ENCODE measurements around the gene PDCD1. TPM values are rescaled to one million over a fixed set of nuclear protein-coding genes. Genes with fewer than 3 reads are reported as not detected.
A peak's percentile ranks its signal among the peaks of the same experiment; 100 is the strongest.

PDCD1 gene
- total RNA-seq, 2 experiments from 2014 or later = 9.5 to 11.4 TPM

DNA sequence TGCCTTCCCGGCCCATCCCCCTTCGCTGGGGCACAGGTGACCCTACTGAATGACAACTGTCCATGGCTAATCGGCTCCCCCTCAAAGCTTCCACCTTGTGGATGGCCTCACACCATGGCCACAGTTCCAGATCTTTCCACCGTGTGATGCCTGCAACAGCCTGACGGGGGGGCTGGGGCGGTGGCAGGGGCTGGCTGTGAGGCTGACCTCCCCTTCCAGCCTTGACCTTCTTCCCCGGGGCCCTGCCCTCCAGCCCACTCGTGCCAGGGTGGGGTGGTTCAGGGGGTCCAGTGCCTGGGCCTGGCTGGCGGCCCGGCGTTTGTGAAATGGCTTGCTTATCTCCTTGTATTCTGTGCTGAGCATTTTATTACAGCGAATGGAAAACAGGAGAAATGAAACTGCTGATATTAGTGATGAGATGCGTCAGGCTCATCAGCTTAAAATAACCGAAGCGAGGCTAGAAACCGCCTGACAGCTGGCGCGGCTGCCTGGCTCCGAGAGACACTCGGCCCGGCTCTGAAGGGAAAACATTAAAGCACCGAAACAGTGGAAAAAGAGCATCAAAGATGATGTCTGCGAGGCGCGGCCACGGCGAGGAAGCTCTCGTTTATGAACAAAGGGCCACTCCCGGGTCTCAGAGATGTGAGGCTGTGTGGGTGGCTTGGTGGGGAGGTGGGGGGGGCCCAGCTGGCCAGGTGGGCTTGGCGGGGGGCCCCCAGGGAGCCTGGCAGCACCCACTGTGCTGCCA, 916 bp upstream of the PDCD1 start:
- Mint-ChIP-seq H3K4me3 (peak overlapping the region; percentile 87), H3K4me1 (ENCODE audit: low read depth) (peaks cover 45% of the 10 kb centered on the region), H3K27ac (peak overlapping the region; percentile 81), H3K9me3 (no peaks in the 10 kb centered on the region), H3K27me3 (peaks cover 30% of the 10 kb centered on the region), H3K36me3 (ENCODE audit: low read depth) (no peaks in the 10 kb centered on the region)
- peak; percentile 25 for ATAC-seq (ENCODE audit: poor library complexity)
- TF ChIP-seq, protein P1, sequence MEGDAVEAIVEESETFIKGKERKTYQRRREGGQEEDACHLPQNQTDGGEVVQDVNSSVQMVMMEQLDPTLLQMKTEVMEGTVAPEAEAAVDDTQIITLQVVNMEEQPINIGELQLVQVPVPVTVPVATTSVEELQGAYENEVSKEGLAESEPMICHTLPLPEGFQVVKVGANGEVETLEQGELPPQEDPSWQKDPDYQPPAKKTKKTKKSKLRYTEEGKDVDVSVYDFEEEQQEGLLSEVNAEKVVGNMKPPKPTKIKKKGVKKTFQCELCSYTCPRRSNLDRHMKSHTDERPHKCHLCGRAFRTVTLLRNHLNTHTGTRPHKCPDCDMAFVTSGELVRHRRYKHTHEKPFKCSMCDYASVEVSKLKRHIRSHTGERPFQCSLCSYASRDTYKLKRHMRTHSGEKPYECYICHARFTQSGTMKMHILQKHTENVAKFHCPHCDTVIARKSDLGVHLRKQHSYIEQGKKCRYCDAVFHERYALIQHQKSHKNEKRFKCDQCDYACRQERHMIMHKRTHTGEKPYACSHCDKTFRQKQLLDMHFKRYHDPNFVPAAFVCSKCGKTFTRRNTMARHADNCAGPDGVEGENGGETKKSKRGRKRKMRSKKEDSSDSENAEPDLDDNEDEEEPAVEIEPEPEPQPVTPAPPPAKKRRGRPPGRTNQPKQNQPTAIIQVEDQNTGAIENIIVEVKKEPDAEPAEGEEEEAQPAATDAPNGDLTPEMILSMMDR (IDR thresholded peaks at IDR 0.05) = no peak
- ChIA-PET CTCF (interaction anchor here (0.9 to 1.1 kb wide), 3 partner anchors 8 to 97 kb away, joined by 3 to 4 read pairs (median 3); no protein-coding TSS in a partner anchor), POLR2A (interaction anchor here (0.9 to 1.6 kb wide), 7 partner anchors 9 to 125 kb away, joined by 3 to 9 read pairs (median 3); no protein-coding TSS in a partner anchor)
- peak in 6 of 14 experiments; percentile 44 to 60 (median 52) for DNase-seq
- H3K9me3 ChIP-seq (ENCODE audit: control insufficient read depth in 1 of 2, insufficient read depth in 1 of 2, low read length in 2 of 2) = no peaks in the 10 kb centered on the region
- intact Hi-C loops (cut with DNase I, micrococcal nuclease) = loop anchor here (5.0 to 10.0 kb wide), 2 partner anchors 45 to 122 kb away; no protein-coding TSS in a partner anchor
- H3K4me3 ChIP-seq (ENCODE audit: low read length) = peak overlapping the region; percentile 71
- peaks cover 95% of the 10 kb centered on the region for H3K4me1 ChIP-seq (ENCODE audit: insufficient read depth, low read length)
- no peaks in the 10 kb centered on the region for H3K36me3 ChIP-seq (ENCODE audit: insufficient read depth, low read length)
- H3K27ac ChIP-seq (ENCODE audit: low read depth in 1 of 2, low read length in 2 of 2) = peak overlapping the region in 1 of 2 donors; percentile 61
- peaks cover 0 to 6% of the 10 kb centered on the region in 2 experiments for H3K27me3 ChIP-seq (ENCODE audit: control insufficient read depth in 1 of 2, insufficient read depth in 2 of 2, low read length in 2 of 2)

DNA sequence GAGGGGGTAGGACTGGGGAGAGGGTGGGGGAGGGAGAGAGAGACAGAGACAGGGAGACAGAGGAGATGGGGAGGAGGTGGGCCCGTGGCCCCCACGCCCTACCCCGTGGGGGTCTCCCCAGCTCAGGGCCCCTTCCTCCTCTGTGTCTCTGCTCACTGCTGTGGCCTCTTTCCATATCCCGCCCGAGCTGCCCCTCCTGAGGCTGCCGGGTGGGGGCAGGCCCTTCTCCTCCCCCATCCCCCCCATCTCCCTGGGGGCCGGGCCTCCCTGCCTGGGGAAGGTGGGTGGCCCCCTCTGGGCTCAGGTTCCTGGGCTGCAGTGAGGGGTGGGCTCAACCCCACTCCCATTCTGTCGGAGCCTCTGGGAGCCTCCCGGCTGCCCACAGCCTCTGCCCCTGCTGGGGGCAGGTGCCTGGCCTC, 332 bp upstream of the PDCD1 start:
- TF ChIP-seq, protein P1 (IDR thresholded peaks at IDR 0.05) = no peak
- intact Hi-C loops (cut with DNase I, micrococcal nuclease) = loop anchor here in 1 of 2 experiments (5.0 kb wide), 1 partner anchor 122 kb away; no protein-coding TSS in a partner anchor
- no peaks in the 10 kb centered on the region for H3K9me3 ChIP-seq (ENCODE audit: control insufficient read depth in 1 of 2, insufficient read depth in 1 of 2, low read length in 2 of 2)
- H3K36me3 ChIP-seq (ENCODE audit: insufficient read depth, low read length) = no peaks in the 10 kb centered on the region
- CTCF ChIA-PET = interaction anchor here (1.0 kb wide), 1 partner anchor 9 kb away, joined by 4 read pairs; no protein-coding TSS in a partner anchor
- Mint-ChIP-seq H3K9me3 (no peaks in the 10 kb centered on the region), H3K36me3 (ENCODE audit: low read depth) (no peaks in the 10 kb centered on the region), H3K27me3 (peaks cover 24% of the 10 kb centered on the region), H3K4me3 (peak overlapping the region; percentile 85), H3K27ac (peak overlapping the region; percentile 51), H3K4me1 (ENCODE audit: low read depth) (peaks cover 39% of the 10 kb centered on the region)
- peaks cover 0 to 6% of the 10 kb centered on the region in 2 experiments for H3K27me3 ChIP-seq (ENCODE audit: control insufficient read depth in 1 of 2, insufficient read depth in 2 of 2, low read length in 2 of 2)
- ATAC-seq (ENCODE audit: poor library complexity) (no peak), DNase-seq (no peak)
- POLR2A ChIA-PET = interaction anchor here (1.1 to 1.6 kb wide), 2 partner anchors 9 to 124 kb away, joined by 3 to 9 read pairs; no protein-coding TSS in a partner anchor
- H3K4me1 ChIP-seq (ENCODE audit: insufficient read depth, low read length) = peaks cover 95% of the 10 kb centered on the region
- H3K27ac ChIP-seq (ENCODE audit: low read depth in 1 of 2, low read length in 2 of 2) = peak overlapping the region in 1 of 2 donors; percentile 61
- peak overlapping the region; percentile 71 for H3K4me3 ChIP-seq (ENCODE audit: low read length)

DNA sequence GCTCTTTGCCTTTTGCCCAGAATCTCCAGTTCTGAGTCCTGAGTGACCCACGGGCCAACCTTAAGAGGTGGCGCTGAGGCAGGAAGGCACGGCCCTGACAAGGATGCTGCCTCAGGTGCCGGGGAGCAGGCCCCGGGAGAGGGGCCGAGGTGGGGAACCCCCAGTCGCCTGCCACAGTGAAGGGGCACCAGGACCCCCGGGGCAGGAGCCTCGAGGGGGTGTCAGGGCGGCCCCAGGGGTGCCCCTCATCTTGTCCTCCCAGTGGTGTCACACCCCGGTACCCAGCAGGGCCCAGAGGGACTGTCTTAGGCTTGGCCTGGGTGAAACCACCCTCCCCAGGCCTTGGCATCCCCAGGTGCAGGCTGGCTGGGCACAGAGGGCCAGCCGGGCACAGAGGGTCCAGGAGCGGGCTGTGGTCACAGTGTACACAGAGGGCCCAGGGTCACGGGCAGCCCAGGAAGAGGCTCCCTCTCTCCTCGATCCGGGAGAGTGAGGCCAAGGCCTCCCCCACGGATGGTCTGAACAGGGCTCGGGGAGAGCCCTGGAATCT, 1.0 kb downstream of the PDCD1 start:
- ATAC-seq (ENCODE audit: poor library complexity) (no peak), DNase-seq (peak in 1 of 14 experiments; percentile 31)
- H3K4me3 ChIP-seq (ENCODE audit: low read length) = peak overlapping the region; percentile 71
- Mint-ChIP-seq H3K27ac (peak overlapping the region; percentile 51), H3K4me1 (ENCODE audit: low read depth) (peaks cover 29% of the 10 kb centered on the region), H3K36me3 (ENCODE audit: low read depth) (no peaks in the 10 kb centered on the region), H3K9me3 (no peaks in the 10 kb centered on the region), H3K27me3 (peaks cover 16% of the 10 kb centered on the region), H3K4me3 (peak overlapping the region; percentile 85)
- ChIA-PET CTCF (no interaction called here), POLR2A (no interaction called here)
- no peaks in the 10 kb centered on the region for H3K9me3 ChIP-seq (ENCODE audit: control insufficient read depth in 1 of 2, insufficient read depth in 1 of 2, low read length in 2 of 2)
- H3K27me3 ChIP-seq (ENCODE audit: control insufficient read depth in 1 of 2, insufficient read depth in 2 of 2, low read length in 2 of 2) = no peaks in the 10 kb centered on the region
- intact Hi-C loops (cut with DNase I, micrococcal nuclease) = loop anchor here in 1 of 2 experiments (5.0 kb wide), 1 partner anchor 120 kb away; no protein-coding TSS in a partner anchor
- peak overlapping the region in 1 of 2 donors; percentile 40 for H3K27ac ChIP-seq (ENCODE audit: low read depth in 1 of 2, low read length in 2 of 2)
- peaks cover 85% of the 10 kb centered on the region for H3K4me1 ChIP-seq (ENCODE audit: insufficient read depth, low read length)
- no peaks in the 10 kb centered on the region for H3K36me3 ChIP-seq (ENCODE audit: insufficient read depth, low read length)
- TF ChIP-seq, protein P1 (IDR thresholded peaks at IDR 0.05) = no peak
